IMR-90 (cell line): ENCODE data around the gene RHBDL1. TPM values are rescaled to one million over a fixed set of nuclear protein-coding genes. Genes with fewer than 3 reads are reported as not detected.

Experiments used
- ATAC-seq: fragments of 200-7000 bp; cut with Tn5 transposase; 2 replicates; pipeline ENCODE4 v1.9.1; 2020; ENCODE audit warnings: low read depth, mild to moderate bottlenecking, moderate library complexity
- BruUV-seq: library from RNA; stranded (reverse); fragments of 400-500 nt; replicated peaks from 2 replicates; lab custom pipeline; 2021; lab: Mats Ljungman, UMichigan
- CTCF ChIA-PET: fragments of 300-600 bp; formaldehyde crosslinking; extraction: SDS; loops from one replicate; lab custom pipeline; 2021; ENCODE audit warnings: antibody characterized with exemption; lab: Yijun Ruan, JAX
- POLR2A ChIA-PET: fragments of 300-600 bp; sonication (Branson Sonifier 250); formaldehyde crosslinking; loops from one replicate; lab custom pipeline; 2022; ENCODE audit warnings: antibody characterized with exemption; ENCODE audit not compliant: unreplicated experiment; lab: Charles Lee
- DNase-seq: peaks from one replicate; pipeline ENCODE4 v3.0.0; 2013
- H2AFZ ChIP-seq: replicated peaks from 2 replicates; pipeline ENCODE3; 2013; ENCODE audit warnings: low read length, mild to moderate bottlenecking; ENCODE audit not compliant: poor library complexity
- H2AK5ac ChIP-seq: 2 replicates; pipeline ENCODE4 v1.6.1; 2013; ENCODE audit warnings: low read depth, low read length, inconsistent platforms
- H2AK9ac ChIP-seq: replicated peaks from 2 replicates; pipeline ENCODE3; 2013; ENCODE audit warnings: mild to moderate bottlenecking, low read depth, low read length, moderate library complexity; ENCODE audit not compliant: poor library complexity
- H2BK120ac ChIP-seq: 2 replicates; pipeline ENCODE4 v1.6.1; 2013; ENCODE audit warnings: low read depth, low read length, inconsistent platforms
- H2BK15ac ChIP-seq: 3 replicates; pipeline ENCODE4 v1.6.1; 2013; ENCODE audit warnings: low read depth, low read length, inconsistent platforms
- H2BK20ac ChIP-seq: 2 replicates; pipeline ENCODE4 v1.6.1; 2013; ENCODE audit warnings: low read depth, mild to moderate bottlenecking, inconsistent platforms, low read length, moderate library complexity
- H2BK5ac ChIP-seq: 2 replicates; pipeline ENCODE4 v1.6.1; 2013; ENCODE audit warnings: mild to moderate bottlenecking, low read depth, low read length, inconsistent platforms; ENCODE audit not compliant: poor library complexity, severe bottlenecking
- H3K14ac ChIP-seq: replicated peaks from 2 replicates; pipeline ENCODE4 v1.6.1; 2013; ENCODE audit warnings: low read depth, low read length, inconsistent platforms
- H3K18ac ChIP-seq: 2 replicates; pipeline ENCODE4 v1.6.1; 2013; ENCODE audit warnings: low read depth, low read length, control low read depth
- H3K23ac ChIP-seq: 2 replicates; pipeline ENCODE4 v1.6.1; 2013; ENCODE audit warnings: low read depth, low read length, inconsistent platforms
- H3K27ac ChIP-seq: 2 replicates; pipeline ENCODE4 v1.5.1; 2013; ENCODE audit warnings: mild to moderate bottlenecking, control low read depth, low read length; ENCODE audit not compliant: insufficient read depth
- H3K27me3 ChIP-seq: 2 replicates; pipeline ENCODE4 v1.6.1; 2013; ENCODE audit warnings: low read length; ENCODE audit not compliant: control insufficient read depth, insufficient read depth
- H3K36me3 ChIP-seq: 2 replicates; pipeline ENCODE4 v1.6.1; 2013; ENCODE audit warnings: low read length, mixed read lengths; ENCODE audit not compliant: control insufficient read depth, insufficient read depth
- H3K4ac ChIP-seq: 2 replicates; pipeline ENCODE4 v1.6.1; 2013; ENCODE audit warnings: low read depth, low read length, inconsistent platforms
- H3K4me1 ChIP-seq: 2 replicates; pipeline ENCODE4 v1.6.1; 2013; ENCODE audit warnings: low read length, mixed read lengths; ENCODE audit not compliant: control insufficient read depth, insufficient read depth
- H3K4me2 ChIP-seq: 2 replicates; pipeline ENCODE4 v1.6.1; 2013; ENCODE audit warnings: low read depth, mild to moderate bottlenecking, control low read depth, low read length, moderate library complexity
- H3K4me3 ChIP-seq: 2 replicates; pipeline ENCODE4 v1.5.1; 2013; ENCODE audit warnings: low read depth, mild to moderate bottlenecking, control low read depth, low read length, moderate library complexity; ENCODE audit not compliant: insufficient read depth
- H3K56ac ChIP-seq: 2 replicates; pipeline ENCODE4 v1.6.1; 2013; ENCODE audit warnings: low read length, inconsistent platforms; ENCODE audit not compliant: insufficient read depth; ENCODE audit errors: extremely low read depth
- H3K79me1 ChIP-seq, 2 experiments: 2 replicates each; pipeline ENCODE4 v1.6.1; 2013; ENCODE audit warnings: low read length in 2 of 2, inconsistent platforms in 1 of 2, low read depth in 1 of 2
- H3K9ac ChIP-seq: 2 replicates; pipeline ENCODE4 v1.6.1; 2013; ENCODE audit warnings: low read depth, low read length, control low read depth
- H3K9me1 ChIP-seq: 2 replicates; pipeline ENCODE4 v1.6.1; 2013; ENCODE audit warnings: low read length, inconsistent platforms; ENCODE audit not compliant: insufficient read depth
- H3K9me3 ChIP-seq: 2 replicates; pipeline ENCODE4 v1.6.1; 2013; ENCODE audit warnings: low read length; ENCODE audit not compliant: control insufficient read depth, insufficient read depth
- H4K20me1 ChIP-seq: 2 replicates; pipeline ENCODE4 v1.6.1; 2013; ENCODE audit warnings: low read length, inconsistent platforms; ENCODE audit not compliant: insufficient read depth
- H4K5ac ChIP-seq: 2 replicates; pipeline ENCODE4 v1.6.1; 2013; ENCODE audit warnings: mild to moderate bottlenecking, low read depth, low read length, control low read depth
- H4K8ac ChIP-seq, 2 experiments: 2 replicates each; pipeline ENCODE4 v1.6.1; 2013; ENCODE audit warnings: low read depth in 2 of 2, low read length in 2 of 2, control low read depth in 1 of 2, inconsistent platforms in 1 of 2
- H4K91ac ChIP-seq: 2 replicates; pipeline ENCODE4 v1.6.1; 2013; ENCODE audit warnings: low read depth, low read length, inconsistent platforms; ENCODE audit not compliant: insufficient read depth
- BHLHE40 ChIP-seq: fragments of 150-350 bp; IDR thresholded peaks from 2 replicates; pipeline ENCODE4 v1.6.1; 2016; ENCODE audit warnings: mild to moderate bottlenecking, low read depth, low read length
- CHD1 ChIP-seq: IDR thresholded peaks from 2 replicates; pipeline ENCODE4 v1.6.1; 2012; ENCODE audit warnings: low read depth, low read length, improper control_type of control experiment
- CTCF ChIP-seq: conservative IDR thresholded peaks from 2 replicates; pipeline ENCODE4 v1.5.1; 2012; ENCODE audit warnings: mild to moderate bottlenecking, low read depth, low read length, improper control_type of control experiment
- FOS ChIP-seq: fragments of 150-350 bp; IDR thresholded peaks from 2 replicates; pipeline ENCODE4 v1.6.1; 2016; ENCODE audit warnings: low read depth, low read length
- MAFK ChIP-seq: IDR thresholded peaks from 2 replicates; pipeline ENCODE4 v1.6.1; 2012; ENCODE audit warnings: low read depth, low read length, improper control_type of control experiment
- MAZ ChIP-seq: IDR thresholded peaks from 2 replicates; pipeline ENCODE4 v1.6.1; 2012; ENCODE audit warnings: low read depth, mild to moderate bottlenecking, low read length, improper control_type of control experiment, moderate library complexity, borderline replicate concordance
- MXI1 ChIP-seq: IDR thresholded peaks from 2 replicates; pipeline ENCODE4 v1.6.1; 2012; ENCODE audit warnings: low read depth, mild to moderate bottlenecking, low read length, moderate library complexity, borderline replicate concordance
- NFE2L2 ChIP-seq: fragments of 150-350 bp; IDR thresholded peaks from 2 replicates; pipeline ENCODE4 v1.6.1; 2016; ENCODE audit warnings: low read depth, mild to moderate bottlenecking, low read length
- POLR2A ChIP-seq: IDR thresholded peaks from 2 replicates; pipeline ENCODE4 v1.6.1; 2012; ENCODE audit warnings: mild to moderate bottlenecking, low read depth, low read length
- RAD21 ChIP-seq: IDR thresholded peaks from 2 replicates; pipeline ENCODE4 v1.6.1; 2012; ENCODE audit warnings: low read length, improper control_type of control experiment
- RCOR1 ChIP-seq: IDR thresholded peaks from 2 replicates; pipeline ENCODE4 v1.6.1; 2012; ENCODE audit warnings: mild to moderate bottlenecking, low read length, improper control_type of control experiment; ENCODE audit not compliant: insufficient replicate concordance
- RFX5 ChIP-seq: IDR thresholded peaks from 2 replicates; pipeline ENCODE4 v1.8.0; 2012; ENCODE audit warnings: low read depth, mild to moderate bottlenecking, low read length, moderate library complexity
- SMC3 ChIP-seq: fragments of 150-350 bp; IDR thresholded peaks from 2 replicates; pipeline ENCODE4 v1.6.1; 2016; ENCODE audit warnings: low read depth, mild to moderate bottlenecking, antibody characterized with exemption, low read length, moderate library complexity
- USF2 ChIP-seq: fragments of 150-350 bp; IDR thresholded peaks from 2 replicates; pipeline ENCODE4 v1.6.1; 2017; ENCODE audit warnings: mild to moderate bottlenecking, antibody characterized with exemption, low read length, low read depth
- WGBS, 2 experiments: methylation state at CpG; one replicate each; pipeline versions ENCODE4 v1.1.5 to v1.1.7; 2013; ENCODE audit warnings: missing lambda C conversion rate in 2 of 2; ENCODE audit not compliant: insufficient read length in 1 of 2; ENCODE audit errors: extremely low coverage in 2 of 2; 5-methylcytosine and 5-hydroxymethylcytosine counted together
- dilution Hi-C: fragments of 300-500 bp; cut with HindIII; formaldehyde crosslinking; loops from one replicate; pipeline ENCODE4 v1.14.3; 2018; ENCODE audit warnings: low sequenced_read_pairs; ENCODE audit not compliant: unreplicated experiment
- in situ Hi-C: fragments of 300-500 bp; cut with MboI; formaldehyde crosslinking; loops from 3 replicates; pipeline ENCODE4 v1.14.3; 2019; ENCODE audit warnings: low sequenced_read_pairs, inconsistent platforms, mixed read lengths
- intact Hi-C: fragments of 100-400 bp; cut with micrococcal nuclease; formaldehyde crosslinking; loops from 2 replicates; pipeline ENCODE4 v1.10.0; 2022
- polyA plus RNA-seq, 3 experiments: library from polyadenylated mRNA; depleted of rRNA; stranded (reverse); fragments of >200 nt; gene quantifications; 2 replicates each; pipeline ENCODE4 v1.2.3, GENCODE V29; 2012; ENCODE audit warnings: low replicate concordance in 1 of 3
- total RNA-seq: library from RNA; depleted of rRNA; stranded (reverse); fragments of >200 nt; gene quantifications from 2 replicates; pipeline ENCODE4 v1.2.3, GENCODE V29; 2012

RHBDL1 gene
- total and polyA plus RNA-seq, 2 of the 4 experiments (the other 2 are of a cell fraction) = 0.72 to 4.1 TPM

- H3K36me3 ChIP-seq = peaks cover 47% of the 10 kb centered on the region
These were observed 5.8 kb upstream of the RHBDL1 start for GRCh38 chr16:669666-670065.

More at GRCh38 chr16:669666-670065, 5.8 kb upstream of the RHBDL1 start:
- Histone ChIP-seq H4K91ac (no peak overlapping the region), H3K56ac (no peak overlapping the region), H3K27me3 (no peaks in the 10 kb centered on the region), H2AK9ac (peak overlapping the region; percentile 55), H2BK15ac (no peak overlapping the region), H3K27ac (no peak overlapping the region), H3K18ac (no peak overlapping the region), H4K20me1 (peaks cover 22% of the 10 kb centered on the region), H3K9me3 (no peaks in the 10 kb centered on the region), H2BK20ac (no peak overlapping the region), H3K23ac (no peak overlapping the region), H3K9me1 (peaks cover 6% of the 10 kb centered on the region), H2BK5ac (no peak overlapping the region), H2BK120ac (no peak overlapping the region), H3K4ac (no peak overlapping the region), H3K4me1 (peaks cover 6% of the 10 kb centered on the region), H2AFZ (no peak overlapping the region), H3K79me1 (peaks cover 0 to 29% of the 10 kb centered on the region in 2 experiments; a peak in 1 of 4 replicates), H2AK5ac (no peak overlapping the region), H4K5ac (no peak overlapping the region), H3K4me2 (peak overlapping the region; percentile 93; the same call in 1 of the 2 replicates), H4K8ac (no peak overlapping the region), H3K4me3 (peak overlapping the region; percentile 68; the same call in 1 of the 2 replicates), H3K14ac (no peak overlapping the region), H3K9ac (no peak overlapping the region)
- BruUV-seq = no TSS peak
- in situ Hi-C loops = no loop called here
- POLR2A ChIA-PET = no interaction called here
- ATAC-seq = no peak
- CTCF ChIA-PET = no interaction called here
- intact Hi-C loops = no loop called here
- dilution Hi-C loops = no loop called here
- no peak for DNase-seq
- TF ChIP-seq SMC3 (no peak), MAZ (no peak), NFE2L2 (no peak), CTCF (no peak), RAD21 (no peak), FOS (no peak), CHD1 (no peak), RFX5 (no peak), BHLHE40 (no peak), MAFK (no peak), USF2 (no peak), MXI1 (no peak), POLR2A (no peak), RCOR1 (no peak)
- 100% methylated on average over 5 of the region's 13 CpGs; no CpG with 5 or more reads in 1 of the 2 experiments for WGBS, 2 experiments
